Hematopoietic multipotent progenitor cell treated with erythropoietin and hydrocortisone succinate and interleukin-3 and kit ligand, for 4 days (in vitro differentiated cells): ENCODE measurements around the gene NLGN4Y.
"Not testable (repeated sequence)": the region's sequence is repeated elsewhere in the genome, so short reads cannot be mapped to it uniquely, and the experiment has no call there.

Experiments used
- DNase-seq: peaks from one replicate; pipeline ENCODE4 v3.0.0-alpha.2; 2015

NLGN4Y gene

DNA sequence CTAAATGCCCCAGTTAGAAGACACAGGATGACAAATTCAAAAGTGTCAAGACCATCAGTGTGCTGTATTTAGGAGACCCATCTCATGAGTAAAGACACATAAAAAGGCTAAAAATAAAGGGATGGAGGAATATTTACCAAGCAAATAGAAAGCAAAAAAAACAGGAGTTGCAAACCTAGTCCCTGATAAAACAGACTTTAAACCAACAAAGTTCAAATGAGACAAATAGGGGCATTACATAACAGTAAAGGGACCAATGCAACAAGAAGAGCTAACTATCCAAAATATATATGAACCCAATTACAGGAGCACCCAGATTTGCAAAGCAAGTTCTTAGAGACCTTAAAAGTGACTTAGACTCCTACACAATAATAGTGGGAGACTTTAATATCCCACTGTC is 336.1 kb downstream of the NLGN4Y start:
- DNase-seq = no peak

DNA sequence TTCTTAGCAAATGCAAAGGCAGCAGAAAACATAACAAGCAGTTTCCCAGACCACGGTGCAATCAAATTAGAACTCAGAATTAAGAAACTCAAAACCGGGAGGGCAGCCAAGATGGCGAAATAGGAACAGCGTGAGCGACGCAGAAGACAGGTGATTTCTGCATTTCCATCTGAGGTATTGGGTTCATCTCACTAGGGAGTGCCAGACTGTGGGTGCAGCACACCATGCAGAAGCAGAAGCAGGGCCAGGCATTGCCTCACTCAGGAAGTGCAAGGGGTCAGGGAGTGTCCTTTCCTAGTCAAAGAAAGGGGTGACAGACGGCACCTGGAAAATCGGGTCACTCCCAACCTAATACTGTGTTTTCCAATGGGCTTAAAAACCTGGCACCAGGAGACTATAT is 336.7 kb downstream of the NLGN4Y start:
- not testable (repeated sequence) for DNase-seq

DNA sequence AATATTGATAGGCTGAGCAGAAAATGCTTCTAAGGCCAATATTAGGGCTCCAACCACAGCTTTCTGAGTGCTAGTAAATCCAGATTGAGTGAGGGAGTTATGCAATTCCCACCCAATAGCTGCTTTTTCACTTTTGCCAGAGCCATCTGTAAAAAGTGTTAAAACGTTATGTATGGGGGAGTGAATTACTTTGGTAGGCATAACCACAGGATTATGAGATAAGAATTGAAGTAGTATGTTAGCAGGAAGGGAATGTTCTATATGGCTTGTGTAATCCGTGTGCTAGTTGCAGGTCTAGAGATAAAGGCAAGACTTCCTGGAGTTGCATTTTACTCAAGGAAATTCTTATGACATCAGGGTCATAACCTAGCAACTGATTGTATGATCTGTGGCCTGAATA is 347.6 kb downstream of the NLGN4Y start:
- peak; percentile 0 for DNase-seq
